ENCODE measurements around the gene SLCO3A1.
"Not testable (repeated sequence)": the region's sequence is repeated elsewhere in the genome, so short reads cannot be mapped to it uniquely, and the experiment has no call there.

Gene SLCO3A1

DNA sequence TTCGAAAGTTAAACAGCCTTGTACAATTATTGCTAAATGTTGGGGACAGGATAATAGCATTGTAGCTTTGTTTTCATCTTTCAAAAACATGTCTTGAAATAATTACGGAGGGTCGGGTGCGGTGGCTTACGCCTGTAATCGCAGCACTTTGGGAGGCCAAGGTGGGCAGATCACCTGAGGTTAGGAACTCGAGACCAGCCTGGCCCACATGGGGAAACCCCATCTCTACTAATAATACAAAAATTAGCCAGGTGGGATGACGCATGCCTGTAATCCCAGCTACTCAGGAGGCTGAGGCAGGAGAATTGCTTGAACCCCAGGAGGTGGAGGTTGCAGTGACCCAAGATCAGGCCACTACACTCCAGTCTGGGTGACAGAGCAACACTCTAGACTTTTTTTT lies 216.7 kb downstream of the SLCO3A1 start:
- not testable (repeated sequence) for DNase-seq (ENCODE audit: low read depth in 2 of 2)

DNA sequence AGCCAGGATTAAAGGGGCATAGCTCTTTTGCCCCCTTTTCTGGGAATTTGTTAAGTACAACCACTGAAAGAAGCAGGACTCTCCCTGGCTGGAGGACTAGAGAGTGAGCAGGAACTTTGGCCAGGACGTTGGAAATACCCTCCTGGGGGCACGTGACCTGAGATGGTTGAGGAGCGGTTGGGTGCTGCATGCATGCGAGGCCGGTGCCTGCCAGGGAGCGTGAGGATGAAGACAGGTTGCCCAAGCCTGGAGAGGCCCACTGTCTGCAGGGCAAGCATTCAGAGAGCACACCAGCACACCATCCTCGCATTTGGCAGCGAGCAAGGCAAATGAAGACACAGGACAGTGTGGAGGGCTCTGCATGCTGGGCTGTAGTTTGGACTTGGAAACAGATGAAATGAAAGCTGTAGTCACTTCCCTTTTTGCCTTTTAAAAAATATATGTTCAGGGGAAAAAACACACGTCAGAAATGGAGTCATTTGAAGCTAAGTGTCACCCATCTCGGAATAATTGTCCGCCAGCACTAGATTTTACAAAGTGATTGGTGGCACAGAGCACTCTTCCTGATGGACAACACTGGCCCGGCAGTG lies 217.6 kb downstream of the SLCO3A1 start:
- no peak for DNase-seq (ENCODE audit: low read depth in 2 of 2)

DNA sequence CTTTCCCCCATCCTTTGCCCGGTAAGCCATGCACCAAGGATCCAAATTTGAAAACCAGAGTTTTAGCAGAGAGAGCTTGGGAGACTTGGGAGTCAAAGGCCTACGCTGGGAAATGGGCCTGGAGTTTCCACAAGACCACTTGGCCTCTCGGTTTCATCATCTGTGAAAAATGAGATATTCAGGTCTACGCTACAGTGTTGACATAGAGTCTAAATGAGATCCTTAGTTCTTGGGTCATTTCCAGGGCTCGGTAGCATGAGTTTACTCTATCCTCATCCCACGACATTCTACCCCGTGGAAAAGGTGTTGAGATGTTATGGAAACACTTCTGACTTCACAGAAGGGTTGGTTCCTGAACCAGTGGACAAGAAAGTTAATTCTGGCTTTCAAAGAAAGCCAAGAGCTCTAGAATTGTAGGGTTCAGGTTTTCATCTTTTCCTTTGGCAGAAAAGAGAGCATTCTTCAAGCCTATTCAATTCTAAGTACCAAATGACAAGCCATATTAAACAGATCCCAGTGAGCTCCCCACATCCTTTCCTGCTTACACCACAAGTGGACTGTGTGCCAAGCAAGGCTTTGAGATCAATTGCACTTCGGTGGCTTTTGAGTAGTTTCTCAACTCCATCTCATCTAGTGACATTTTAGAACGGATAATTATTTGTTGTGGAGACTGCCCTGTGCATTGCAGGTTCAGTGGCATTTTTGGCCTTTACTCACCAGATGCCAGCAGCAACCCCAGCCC lies 219.7 kb downstream of the SLCO3A1 start:
- DNase-seq (ENCODE audit: low read depth in 2 of 2): no peak

- no peak for DNase-seq (ENCODE audit: low read depth in 2 of 2)
Observed at GRCh38 chr15:92074101-92074500, 220.6 kb downstream of the SLCO3A1 start.

GRCh38 chr15:92074646-92075045 lies 221.1 kb downstream of the SLCO3A1 start:
- DNase-seq (ENCODE audit: low read depth in 2 of 2): no peak

DNA sequence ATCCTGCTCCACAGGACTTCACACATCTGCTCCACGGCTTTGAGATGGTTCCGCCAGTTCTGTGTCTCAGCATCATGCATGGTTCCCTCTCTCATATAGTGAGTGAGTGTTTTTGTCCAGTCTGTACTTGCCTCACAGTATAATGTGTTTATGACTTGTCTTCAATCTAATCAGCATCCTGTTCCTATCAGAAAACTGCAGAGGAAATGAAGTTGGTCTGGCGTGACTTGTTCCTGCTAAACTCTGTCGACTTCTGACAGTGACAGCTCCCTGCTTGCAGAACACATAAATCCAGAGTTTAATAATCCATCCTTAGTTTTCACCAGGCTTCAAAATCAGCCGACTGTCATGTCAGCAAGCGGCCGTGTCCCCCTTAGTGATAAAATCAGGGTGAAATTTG lies 222.3 kb downstream of the SLCO3A1 start:
- DNase-seq (ENCODE audit: low read depth in 2 of 2): no peak

- DNase-seq (ENCODE audit: low read depth in 2 of 2): no peak
Observed at GRCh38 chr15:92076541-92076940, 223.0 kb downstream of the SLCO3A1 start.

DNA sequence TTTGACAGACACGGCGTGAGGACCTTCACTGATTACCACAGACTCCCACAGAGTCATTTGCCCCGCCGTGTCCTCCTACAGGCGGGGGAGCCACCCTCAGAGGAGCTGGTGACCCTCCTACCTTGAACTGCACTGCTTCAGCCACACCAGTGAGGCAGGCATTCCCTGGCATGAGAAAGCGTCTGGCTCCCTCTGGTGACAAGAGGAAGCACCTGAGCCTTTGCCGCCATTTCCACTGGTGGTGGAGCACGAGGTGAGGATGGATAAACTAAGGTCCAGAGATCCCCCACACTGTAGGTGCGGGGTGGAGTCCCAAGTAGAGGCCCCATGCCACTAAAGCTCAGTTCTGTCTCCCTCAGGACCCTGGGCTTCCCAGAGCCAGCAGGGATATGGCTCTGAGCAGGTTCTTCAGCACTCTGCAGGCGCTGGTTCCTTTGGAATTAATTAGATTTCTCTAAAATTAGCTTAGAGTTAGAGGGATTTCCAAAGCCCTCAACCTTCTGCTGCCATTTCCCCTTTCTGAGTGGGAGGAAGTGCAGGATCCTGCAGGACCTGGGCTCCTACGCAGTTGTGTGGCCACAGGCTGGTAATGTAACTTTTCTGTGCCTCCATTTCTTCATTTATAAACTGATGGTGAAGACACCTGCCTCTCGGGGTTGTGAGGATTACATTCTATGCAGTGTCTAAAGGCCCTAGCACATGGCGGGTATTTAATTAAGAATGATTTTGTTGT lies 224.0 kb downstream of the SLCO3A1 start:
- DNase-seq (ENCODE audit: low read depth in 2 of 2): peak in 1 of 2 donors; percentile 27

GRCh38 chr15:92078270-92078669 lies 224.8 kb downstream of the SLCO3A1 start:
- no peak for DNase-seq (ENCODE audit: low read depth in 2 of 2)

DNA sequence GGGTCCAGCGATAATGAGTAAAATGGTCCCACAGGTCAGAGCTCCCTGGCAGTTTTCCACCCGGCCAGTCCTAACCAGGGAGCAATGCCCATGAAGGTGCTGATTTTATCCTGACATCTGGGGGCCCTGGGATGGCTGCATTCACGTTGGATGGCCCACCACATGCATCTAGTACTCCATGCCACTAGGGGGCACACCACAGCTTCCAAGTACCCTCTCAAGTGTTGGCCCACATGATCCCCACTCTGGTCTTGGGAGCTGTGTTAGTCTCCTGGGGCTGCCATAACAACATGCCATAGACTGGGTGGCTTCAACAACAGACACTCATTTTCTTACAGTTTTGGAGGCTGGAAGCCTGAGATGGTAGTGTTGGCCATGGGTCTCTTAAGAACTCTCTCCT lies 225.5 kb downstream of the SLCO3A1 start:
- no peak for DNase-seq (ENCODE audit: low read depth in 2 of 2)

DNA sequence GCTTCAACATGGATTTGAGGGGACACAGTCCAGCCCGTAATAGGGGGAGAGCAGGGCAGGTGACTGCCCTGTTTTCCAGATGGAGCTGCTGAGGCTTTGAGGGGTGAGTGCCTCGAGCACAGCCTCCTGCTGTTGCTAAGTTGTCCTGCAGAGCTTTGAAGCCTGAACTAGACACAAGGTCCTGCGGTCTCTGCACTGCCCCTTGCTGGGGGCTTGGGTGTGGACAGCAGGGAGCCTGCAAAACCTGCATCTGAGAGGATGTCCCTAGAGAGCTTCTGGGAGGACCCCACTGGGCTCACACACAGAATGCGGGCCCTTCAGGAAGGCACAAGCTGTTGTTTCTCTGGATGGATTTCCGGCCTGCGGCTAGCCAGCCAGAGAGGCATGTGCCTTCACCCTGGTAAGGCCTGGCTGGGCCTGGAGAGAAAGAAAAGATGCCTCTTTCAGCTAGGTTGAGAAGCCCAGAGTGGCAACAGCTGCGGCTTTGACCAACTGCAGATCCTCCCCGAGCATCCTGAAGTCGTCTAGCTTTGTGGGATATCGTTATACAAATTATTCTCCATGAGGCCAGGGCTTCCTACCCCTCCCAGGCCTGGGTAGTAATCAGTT lies 226.2 kb downstream of the SLCO3A1 start:
- no peak for DNase-seq (ENCODE audit: low read depth in 2 of 2)

GRCh38 chr15:92082006-92082843 lies 228.7 kb downstream of the SLCO3A1 start:
- peak in 1 of 2 donors; percentile 33 for DNase-seq (ENCODE audit: low read depth in 2 of 2)

DNA sequence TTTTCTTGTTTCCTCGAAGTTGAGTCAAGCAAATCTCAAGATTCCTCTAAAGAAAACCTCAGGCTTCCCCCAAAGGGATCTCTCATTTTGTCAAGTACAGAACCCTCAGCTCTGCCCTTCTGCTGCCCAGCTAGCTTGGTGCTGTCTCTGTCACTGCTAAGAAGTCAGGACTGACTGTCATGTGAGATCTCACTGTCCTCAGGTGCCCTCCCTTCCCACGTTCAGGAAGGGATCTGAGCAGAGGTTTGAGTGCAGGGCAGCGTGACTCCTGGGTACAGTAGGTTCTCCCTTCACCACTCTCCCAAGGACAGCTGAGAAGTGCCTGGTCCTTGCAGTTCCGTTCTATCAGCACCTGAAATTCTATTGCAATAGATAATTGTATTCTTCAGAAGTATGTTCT lies 229.7 kb downstream of the SLCO3A1 start:
- no peak for DNase-seq (ENCODE audit: low read depth in 2 of 2)

DNA sequence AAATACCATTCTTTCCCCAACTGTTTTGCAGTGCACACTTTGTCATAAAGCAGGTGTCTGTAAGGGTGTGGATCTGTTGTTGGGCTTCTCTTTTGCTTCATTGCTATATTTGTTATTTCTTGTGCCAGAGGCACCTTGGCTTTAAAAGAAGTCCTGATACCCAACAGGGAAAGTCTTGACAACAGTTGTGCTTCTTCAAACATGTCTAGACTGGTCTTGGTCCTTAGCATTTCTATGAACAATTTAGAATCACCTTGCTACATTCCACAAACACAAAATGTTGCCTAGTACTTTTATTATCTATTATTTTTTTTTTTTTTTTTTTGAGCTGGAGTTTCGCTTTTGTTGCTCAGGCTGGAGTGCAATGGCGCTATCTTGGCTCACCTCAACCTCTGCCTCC lies 233.7 kb downstream of the SLCO3A1 start:
- DNase-seq (ENCODE audit: low read depth in 2 of 2): no peak

GRCh38 chr15:92091155-92091734 lies 237.7 kb downstream of the SLCO3A1 start:
- no peak for DNase-seq (ENCODE audit: low read depth in 2 of 2)

- no peak for DNase-seq (ENCODE audit: low read depth in 2 of 2)
Observed at GRCh38 chr15:92092289-92093105, 239.0 kb downstream of the SLCO3A1 start.

- no peak for DNase-seq (ENCODE audit: low read depth in 2 of 2)
Observed at GRCh38 chr15:92095693-92096092, 242.2 kb downstream of the SLCO3A1 start.

GRCh38 chr15:92097474-92098178 lies 244.1 kb downstream of the SLCO3A1 start:
- peak in 1 of 2 donors; percentile 7 for DNase-seq (ENCODE audit: low read depth in 2 of 2)

- no peak for DNase-seq (ENCODE audit: low read depth in 2 of 2)
Observed at GRCh38 chr15:92098869-92099268, 245.4 kb downstream of the SLCO3A1 start.

DNA sequence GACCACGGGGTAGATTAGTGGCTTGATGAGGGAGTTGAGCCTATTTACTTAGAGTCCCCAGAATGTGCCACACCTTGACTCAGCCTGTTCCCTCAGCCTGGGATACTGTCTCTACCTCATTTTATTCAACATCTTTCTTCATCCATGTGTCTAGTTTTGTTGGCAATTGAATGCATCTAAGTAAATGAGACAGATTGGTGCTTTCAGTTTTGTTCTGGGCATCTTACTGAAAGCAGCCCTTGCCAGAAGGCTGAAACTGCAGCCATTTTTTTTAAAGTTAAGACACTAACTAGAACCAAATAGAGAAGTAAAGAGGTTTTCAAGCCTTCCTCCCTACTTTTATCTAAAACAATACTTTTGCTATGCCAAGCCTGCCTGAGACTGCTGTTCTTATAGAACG lies 246.8 kb downstream of the SLCO3A1 start:
- no peak for DNase-seq (ENCODE audit: low read depth in 2 of 2)
